ENCODE measurements around the gene ZFYVE1.

GRCh38 chr14:72974661-72975060 lies 52.2 kb downstream of the ZFYVE1 start:
- no peak for TF ChIP-seq POLR2A (IDR thresholded peaks at IDR 0.05)
- TF ChIP-seq CTCF (IDR thresholded peaks at IDR 0.05), result no peak
- TF ChIP-seq POLR2AphosphoS5 (IDR thresholded peaks at IDR 0.05), result no peak
- TF ChIP-seq EP300 (IDR thresholded peaks at IDR 0.05; ENCODE audit: low read depth), result no peak
